HepG2 (cell line): ENCODE data around the gene UBL5. TPM values are rescaled to one million over a fixed set of nuclear protein-coding genes. Genes with fewer than 3 reads are reported as not detected.
A peak's percentile ranks its signal among the peaks of the same experiment; 100 is the strongest.

Experiments used
- BORCS8-MEF2B ChIP-seq: sonication (generic); formaldehyde crosslinking; IDR thresholded peaks from 2 replicates; pipeline ENCODE4 v1.8.0; 2022; ENCODE audit warnings: mild to moderate bottlenecking, missing genetic modification reagents
- CBX5 ChIP-seq: sonication (generic); formaldehyde crosslinking; IDR thresholded peaks from 2 replicates; pipeline ENCODE4 v1.4.0; 2020; ENCODE audit warnings: missing genetic modification reagents, borderline replicate concordance
- DPF2 ChIP-seq: sonication (generic); formaldehyde crosslinking; IDR thresholded peaks from 2 replicates; pipeline ENCODE4 v1.4.0; 2020; ENCODE audit warnings: mild to moderate bottlenecking, low read depth, missing genetic modification reagents, borderline replicate concordance
- ETV6 ChIP-seq: sonication (generic); formaldehyde crosslinking; conservative IDR thresholded peaks from 2 replicates; pipeline ENCODE4 v1.4.0; 2020; ENCODE audit warnings: missing genetic modification reagents
- HDAC2 ChIP-seq: sonication (generic); formaldehyde crosslinking; IDR thresholded peaks from 2 replicates; pipeline ENCODE4 v1.4.0; 2020; ENCODE audit warnings: missing genetic modification reagents
- HIVEP1 ChIP-seq: sonication (generic); formaldehyde crosslinking; IDR thresholded peaks from 2 replicates; pipeline ENCODE4 v1.4.0; 2020; ENCODE audit warnings: mild to moderate bottlenecking, missing genetic modification reagents
- KDM5A ChIP-seq: fragments of 200-600 bp; sonication (generic); IDR thresholded peaks from 2 replicates; pipeline ENCODE4 v1.7.0; 2018; ENCODE audit warnings: antibody characterized with exemption, mild to moderate bottlenecking, low read length, borderline replicate concordance
- MED8 ChIP-seq: sonication (generic); formaldehyde crosslinking; IDR thresholded peaks from 2 replicates; pipeline ENCODE4 v1.8.1; 2023; ENCODE audit warnings: mild to moderate bottlenecking, missing genetic modification reagents; ENCODE audit not compliant: insufficient replicate concordance
- NBN ChIP-seq: fragments of 450-650 bp; conservative IDR thresholded peaks from 2 replicates; pipeline ENCODE4 v1.6.1; 2017
- NFRKB ChIP-seq: fragments of 450-650 bp; IDR thresholded peaks from 2 replicates; pipeline ENCODE4 v1.6.1; 2017
- RAD21 ChIP-seq: fragments of 450-650 bp; formaldehyde crosslinking; IDR thresholded peaks from 2 replicates; pipeline ENCODE4 v1.5.0; 2020; ENCODE audit warnings: mild to moderate bottlenecking
- SNRNP70 ChIP-seq: fragments of 200-400 bp; formaldehyde crosslinking; IDR thresholded peaks from 2 replicates; pipeline ENCODE4 v1.6.1; 2017; ENCODE audit warnings: mild to moderate bottlenecking, low read depth, low read length, moderate library complexity
- SP140L ChIP-seq: sonication (generic); formaldehyde crosslinking; IDR thresholded peaks from 2 replicates; pipeline ENCODE4 v1.4.0; 2020; ENCODE audit warnings: missing genetic modification reagents, borderline replicate concordance
- ZFX ChIP-seq: sonication (generic); formaldehyde crosslinking; IDR thresholded peaks from 2 replicates; pipeline ENCODE4 v1.4.0; 2020; ENCODE audit warnings: mild to moderate bottlenecking, low read depth, missing genetic modification reagents, moderate library complexity
- ZNF292 ChIP-seq: sonication (generic); formaldehyde crosslinking; IDR thresholded peaks from 2 replicates; pipeline ENCODE4 v1.8.1; 2022; ENCODE audit warnings: mild to moderate bottlenecking, low read depth, missing genetic modification reagents, borderline replicate concordance
- ZNF501 ChIP-seq: sonication (generic); formaldehyde crosslinking; IDR thresholded peaks from 2 replicates; pipeline ENCODE4 v1.5.1; 2020; ENCODE audit warnings: mild to moderate bottlenecking, moderate library complexity, missing genetic modification reagents
- ZNF557 ChIP-seq: sonication (generic); formaldehyde crosslinking; IDR thresholded peaks from 2 replicates; pipeline ENCODE4 v1.4.0; 2020; ENCODE audit warnings: missing genetic modification reagents
- ZNF558 ChIP-seq: sonication (generic); formaldehyde crosslinking; IDR thresholded peaks from 2 replicates; pipeline ENCODE4 v1.9.0; 2022; ENCODE audit warnings: mild to moderate bottlenecking, missing genetic modification reagents, borderline replicate concordance
- ZNF674 ChIP-seq: sonication (generic); formaldehyde crosslinking; IDR thresholded peaks from 2 replicates; pipeline ENCODE4 v1.5.0; 2020; ENCODE audit warnings: low read depth, mild to moderate bottlenecking, missing genetic modification reagents
- polyA plus RNA-seq, 8 experiments: library from polyadenylated mRNA; depleted of rRNA in 3 of 8; stranded (reverse) in 7 of 8; unstranded in 1 of 8; fragments of >200 nt; fragmentation: Illumina TruSeq in 4 of 8; extraction: Trizol in 4 of 8; gene quantifications; 2 replicates each; pipeline versions ENCODE4 v1.2.1 to v1.2.3, GENCODE V29; 2011 to 2016; ENCODE audit warnings: low read depth in 4 of 8, missing spikeins in 1 of 8, mixed read lengths in 1 of 8; ENCODE audit not compliant: insufficient read depth in 1 of 8
- total RNA-seq, 5 experiments: library from RNA; depleted of rRNA; stranded (reverse); fragments of >200 nt; fragmentation: Illumina TruSeq; extraction: Trizol; gene quantifications; 2 replicates each; pipeline ENCODE4 v1.2.3, GENCODE V29; 2016; ENCODE audit warnings: low read depth in 1 of 5
- TF ChIP-seq, protein P1 (sequence below): sonication (generic); formaldehyde crosslinking; IDR thresholded peaks from 2 replicates; pipeline ENCODE4 v1.5.0; 2020; ENCODE audit warnings: missing genetic modification reagents
- TF ChIP-seq, protein P2 (sequence below): sonication (generic); formaldehyde crosslinking; IDR thresholded peaks from 2 replicates; pipeline ENCODE4 v1.5.0; 2020; ENCODE audit warnings: mild to moderate bottlenecking, missing genetic modification reagents
- TF ChIP-seq, protein P3 (sequence below): sonication (generic); formaldehyde crosslinking; IDR thresholded peaks from 2 replicates; pipeline ENCODE4 v1.4.0; 2020; ENCODE audit warnings: low read depth, mild to moderate bottlenecking, missing genetic modification reagents

UBL5 gene
- total and polyA plus RNA-seq, 2 of the 13 experiments (the other 11 are each of a cell fraction or from before 2014, with no cell fraction given), result 373 to 487 TPM

DNA sequence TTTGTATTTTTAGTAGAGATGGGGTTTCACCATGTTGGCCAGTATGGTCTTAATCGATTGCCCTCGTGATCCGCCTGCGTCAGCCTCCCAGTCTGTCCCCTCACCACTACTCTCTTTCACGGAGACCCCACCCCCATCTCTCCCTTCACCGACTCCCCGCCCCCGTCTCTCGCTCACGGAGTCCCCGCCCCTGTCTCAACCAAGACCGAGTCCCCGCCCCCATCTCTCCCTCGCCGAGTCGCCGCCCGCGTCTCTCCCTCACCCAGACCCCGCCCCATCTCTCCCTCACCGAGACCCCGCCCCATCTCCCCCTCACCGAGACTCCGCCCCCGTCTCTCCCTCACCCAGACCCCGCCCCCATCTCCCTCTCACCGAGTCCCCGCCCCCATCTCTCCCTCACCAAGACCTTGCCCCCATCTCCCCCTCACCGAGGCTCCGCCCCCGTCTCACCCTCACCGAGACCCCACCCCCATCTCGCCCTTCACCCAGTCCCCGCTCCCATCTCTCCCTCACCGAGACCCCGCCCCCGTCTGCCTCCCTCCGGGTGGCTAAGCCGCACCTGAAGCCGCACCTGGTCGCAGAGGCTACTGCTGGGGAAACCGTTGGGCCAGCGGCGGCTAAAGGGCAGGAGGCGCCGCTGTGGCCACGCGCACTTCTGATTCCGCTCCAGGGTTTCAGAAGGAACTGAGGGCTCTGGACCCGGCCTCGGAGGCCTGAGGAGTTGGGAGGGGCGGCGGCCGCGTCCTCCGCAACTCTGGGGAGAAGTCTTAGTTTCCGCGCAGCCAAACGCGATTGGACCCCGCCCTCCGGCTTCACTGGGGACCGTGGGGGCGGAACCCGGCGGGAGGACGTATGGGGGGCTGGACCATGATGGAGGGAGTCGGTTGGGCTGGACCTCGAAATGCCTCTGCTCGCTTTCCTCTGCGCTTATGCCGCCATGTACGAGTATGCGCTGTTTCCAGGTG is 42.1 kb upstream of the UBL5 start (continued):
- 0 out of 2 replicates have a peak, but pooled peaks have one; percentile 39 for TF ChIP-seq ZNF558 (CRISPR knock-in tag)
- no peak for TF ChIP-seq DPF2
- peak; percentile 83 for TF ChIP-seq ZFX (CRISPR knock-in tag)
- TF ChIP-seq, protein P1, sequence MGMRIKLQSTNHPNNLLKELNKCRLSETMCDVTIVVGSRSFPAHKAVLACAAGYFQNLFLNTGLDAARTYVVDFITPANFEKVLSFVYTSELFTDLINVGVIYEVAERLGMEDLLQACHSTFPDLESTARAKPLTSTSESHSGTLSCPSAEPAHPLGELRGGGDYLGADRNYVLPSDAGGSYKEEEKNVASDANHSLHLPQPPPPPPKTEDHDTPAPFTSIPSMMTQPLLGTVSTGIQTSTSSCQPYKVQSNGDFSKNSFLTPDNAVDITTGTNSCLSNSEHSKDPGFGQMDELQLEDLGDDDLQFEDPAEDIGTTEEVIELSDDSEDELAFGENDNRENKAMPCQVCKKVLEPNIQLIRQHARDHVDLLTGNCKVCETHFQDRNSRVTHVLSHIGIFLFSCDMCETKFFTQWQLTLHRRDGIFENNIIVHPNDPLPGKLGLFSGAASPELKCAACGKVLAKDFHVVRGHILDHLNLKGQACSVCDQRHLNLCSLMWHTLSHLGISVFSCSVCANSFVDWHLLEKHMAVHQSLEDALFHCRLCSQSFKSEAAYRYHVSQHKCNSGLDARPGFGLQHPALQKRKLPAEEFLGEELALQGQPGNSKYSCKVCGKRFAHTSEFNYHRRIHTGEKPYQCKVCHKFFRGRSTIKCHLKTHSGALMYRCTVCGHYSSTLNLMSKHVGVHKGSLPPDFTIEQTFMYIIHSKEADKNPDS, result no peak
- 0 out of 2 replicates have a peak, but pooled peaks have one; percentile 34 for TF ChIP-seq ZNF292 (CRISPR knock-in tag)
- peak; percentile 75 for TF ChIP-seq ZNF501
- TF ChIP-seq HIVEP1 (CRISPR knock-in tag), result 0 out of 2 replicates have a peak, but pooled peaks have one; percentile 43
- no peak for TF ChIP-seq ZNF674 (CRISPR knock-in tag)
- TF ChIP-seq, protein P2, sequence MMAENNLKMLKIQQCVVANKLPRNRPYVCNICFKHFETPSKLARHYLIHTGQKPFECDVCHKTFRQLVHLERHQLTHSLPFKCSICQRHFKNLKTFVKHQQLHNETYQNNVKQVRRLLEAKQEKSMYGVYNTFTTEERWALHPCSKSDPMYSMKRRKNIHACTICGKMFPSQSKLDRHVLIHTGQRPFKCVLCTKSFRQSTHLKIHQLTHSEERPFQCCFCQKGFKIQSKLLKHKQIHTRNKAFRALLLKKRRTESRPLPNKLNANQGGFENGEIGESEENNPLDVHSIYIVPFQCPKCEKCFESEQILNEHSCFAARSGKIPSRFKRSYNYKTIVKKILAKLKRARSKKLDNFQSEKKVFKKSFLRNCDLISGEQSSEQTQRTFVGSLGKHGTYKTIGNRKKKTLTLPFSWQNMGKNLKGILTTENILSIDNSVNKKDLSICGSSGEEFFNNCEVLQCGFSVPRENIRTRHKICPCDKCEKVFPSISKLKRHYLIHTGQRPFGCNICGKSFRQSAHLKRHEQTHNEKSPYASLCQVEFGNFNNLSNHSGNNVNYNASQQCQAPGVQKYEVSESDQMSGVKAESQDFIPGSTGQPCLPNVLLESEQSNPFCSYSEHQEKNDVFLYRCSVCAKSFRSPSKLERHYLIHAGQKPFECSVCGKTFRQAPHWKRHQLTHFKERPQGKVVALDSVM (CRISPR knock-in tag), result no peak
- no peak for TF ChIP-seq NBN
- no peak for TF ChIP-seq SP140L (CRISPR knock-in tag)
- peak; percentile 44 for TF ChIP-seq RAD21 (CRISPR knock-in tag)
- TF ChIP-seq CBX5, result peak; percentile 39; the same call in 1 of the 2 replicates
- TF ChIP-seq SNRNP70, result no peak
- no peak for TF ChIP-seq ZNF557 (CRISPR knock-in tag)
- TF ChIP-seq NFRKB, result no peak
- TF ChIP-seq KDM5A, result peak; percentile 68; the same call in 1 of the 2 replicates
- peak; percentile 46; the same call in 1 of the 2 replicates for TF ChIP-seq BORCS8-MEF2B (CRISPR knock-in tag)
- no peak for TF ChIP-seq MED8 (CRISPR knock-in tag)
- TF ChIP-seq, protein P3, sequence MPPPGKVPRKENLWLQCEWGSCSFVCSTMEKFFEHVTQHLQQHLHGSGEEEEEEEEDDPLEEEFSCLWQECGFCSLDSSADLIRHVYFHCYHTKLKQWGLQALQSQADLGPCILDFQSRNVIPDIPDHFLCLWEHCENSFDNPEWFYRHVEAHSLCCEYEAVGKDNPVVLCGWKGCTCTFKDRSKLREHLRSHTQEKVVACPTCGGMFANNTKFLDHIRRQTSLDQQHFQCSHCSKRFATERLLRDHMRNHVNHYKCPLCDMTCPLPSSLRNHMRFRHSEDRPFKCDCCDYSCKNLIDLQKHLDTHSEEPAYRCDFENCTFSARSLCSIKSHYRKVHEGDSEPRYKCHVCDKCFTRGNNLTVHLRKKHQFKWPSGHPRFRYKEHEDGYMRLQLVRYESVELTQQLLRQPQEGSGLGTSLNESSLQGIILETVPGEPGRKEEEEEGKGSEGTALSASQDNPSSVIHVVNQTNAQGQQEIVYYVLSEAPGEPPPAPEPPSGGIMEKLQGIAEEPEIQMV, result peak; percentile 37; the same call in 1 of the 2 replicates
- TF ChIP-seq ETV6 (CRISPR knock-in tag), result no peak
- peak; percentile 41; the same call in 1 of the 2 replicates for TF ChIP-seq HDAC2 (CRISPR knock-in tag)
